H1 (cell line): ENCODE data around the gene RBM19.

Source experiments
- CEBPB ChIP-seq: IDR thresholded peaks from 2 replicates; pipeline ENCODE4 v1.6.1; 2012; ENCODE audit warnings: low read depth, low read length
- CHD2 ChIP-seq: IDR thresholded peaks from 2 replicates; pipeline ENCODE4 v1.6.1; 2012; ENCODE audit warnings: low read length, improper control_type of control experiment
- CTCF ChIP-seq, 3 experiments: IDR thresholded peaks; 1 replicate in 2 of 3; 2 replicates in 1 of 3; pipeline versions ENCODE4 v1.5.1 to v1.6.1; 2011; ENCODE audit warnings: low read length in 3 of 3, mild to moderate bottlenecking in 3 of 3, inconsistent platforms in 2 of 3, low read depth in 1 of 3, moderate library complexity in 1 of 3; ENCODE audit not compliant: insufficient read depth in 1 of 3; ENCODE audit errors: control extremely low read depth in 1 of 3
- GABPA ChIP-seq: IDR thresholded peaks from 2 replicates; pipeline ENCODE4 v1.6.1; 2011; ENCODE audit warnings: mild to moderate bottlenecking, low read length, moderate library complexity, borderline replicate concordance; ENCODE audit not compliant: insufficient read depth
- KDM1A ChIP-seq: fragments of 200-600, 300-600 bp; sonication (generic); IDR thresholded peaks from 2 replicates; pipeline ENCODE4 v1.7.1; 2016; ENCODE audit warnings: mild to moderate bottlenecking, low read length, borderline replicate concordance
- POLR2A ChIP-seq, 2 experiments: IDR thresholded peaks; 1 replicate in 1 of 2; 2 replicates in 1 of 2; pipeline ENCODE4 v1.6.1; 2011; ENCODE audit warnings: low read depth in 2 of 2, low read length in 2 of 2, mild to moderate bottlenecking in 2 of 2; ENCODE audit errors: control extremely low read depth in 1 of 2
- POU5F1 ChIP-seq: IDR thresholded peaks from 2 replicates; pipeline ENCODE4 v1.6.1; 2011; ENCODE audit warnings: low read depth, mild to moderate bottlenecking, low read length, moderate library complexity
- RAD21 ChIP-seq, 2 experiments: IDR thresholded peaks in 1 of 2; conservative IDR thresholded peaks in 1 of 2; 2 replicates each; pipeline ENCODE4 v1.6.1; 2011; ENCODE audit warnings: low read depth in 2 of 2, low read length in 2 of 2, improper control_type of control experiment in 1 of 2, inconsistent platforms in 1 of 2, mild to moderate bottlenecking in 1 of 2, moderate library complexity in 1 of 2
- SP1 ChIP-seq: IDR thresholded peaks from 2 replicates; pipeline ENCODE4 v1.6.1; 2011; ENCODE audit warnings: low read depth, low read length
- SUZ12 ChIP-seq: fragments of 200-600 bp; sonication (generic); IDR thresholded peaks from 2 replicates; pipeline ENCODE4 v1.6.1; 2012; ENCODE audit warnings: mild to moderate bottlenecking, inconsistent platforms, low read length, moderate library complexity, mixed read lengths
- TAF1 ChIP-seq: IDR thresholded peaks from 2 replicates; pipeline ENCODE4 v1.6.1; 2011; ENCODE audit warnings: mild to moderate bottlenecking, low read depth, low read length
- YY1 ChIP-seq: IDR thresholded peaks from 2 replicates; pipeline ENCODE4 v1.6.1; 2011; ENCODE audit warnings: low read depth, mild to moderate bottlenecking, low read length
- ZNF274 ChIP-seq: IDR thresholded peaks from 2 replicates; pipeline ENCODE4 v1.7.0; 2012; ENCODE audit warnings: low read length, borderline replicate concordance; ENCODE audit errors: extremely low read depth

DNA sequence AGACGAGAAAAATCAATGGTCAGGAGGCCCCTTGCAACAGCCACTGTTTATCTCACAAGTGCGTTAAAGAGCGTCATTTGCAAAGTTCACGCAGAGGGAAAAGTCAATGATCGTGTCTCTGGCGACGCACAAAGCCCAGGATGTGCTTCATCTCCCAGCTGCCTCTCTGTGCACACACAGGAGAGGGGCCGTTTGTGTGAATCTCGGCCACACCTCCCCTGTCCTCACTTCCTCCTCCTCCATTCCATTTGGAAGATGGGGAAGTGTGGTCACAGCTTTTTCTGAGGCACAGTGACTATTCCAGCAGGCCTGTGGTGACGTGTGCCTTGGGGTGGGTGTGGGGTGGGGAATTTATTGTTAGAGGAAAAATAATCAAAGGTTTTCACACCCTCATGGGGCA is 90.4 kb downstream of the RBM19 start:
- TF ChIP-seq GABPA (no peak), CEBPB (no peak), YY1 (no peak), ZNF274 (no peak), RAD21 (IDR thresholded peaks at IDR 0.05 in 1 of 2, conservative IDR thresholded peaks at IDR 0.05 in 1 of 2; ENCODE audit: low read depth in 2 of 2, low read length in 2 of 2) (no peak), CTCF (IDR thresholded peaks at IDR 0.05; ENCODE audit: control extremely low read depth in 1 of 3, insufficient read depth in 1 of 3, low read depth in 1 of 3, low read length in 3 of 3) (no peak), POLR2A (IDR thresholded peaks at IDR 0.05; ENCODE audit: control extremely low read depth in 1 of 2, low read depth in 2 of 2, low read length in 2 of 2) (no peak), TAF1 (no peak), POU5F1 (no peak), SP1 (no peak), CHD2 (no peak), SUZ12 (no peak), KDM1A (no peak)
